Measurements from ENCODE around the gene SCN5A. TPM values are rescaled to one million over a fixed set of nuclear protein-coding genes. Genes with fewer than 3 reads are reported as not detected.

Gene SCN5A
- polyA plus RNA-seq, 3 donors: 0.82 to 1.2 (median 1.1) TPM

DNA sequence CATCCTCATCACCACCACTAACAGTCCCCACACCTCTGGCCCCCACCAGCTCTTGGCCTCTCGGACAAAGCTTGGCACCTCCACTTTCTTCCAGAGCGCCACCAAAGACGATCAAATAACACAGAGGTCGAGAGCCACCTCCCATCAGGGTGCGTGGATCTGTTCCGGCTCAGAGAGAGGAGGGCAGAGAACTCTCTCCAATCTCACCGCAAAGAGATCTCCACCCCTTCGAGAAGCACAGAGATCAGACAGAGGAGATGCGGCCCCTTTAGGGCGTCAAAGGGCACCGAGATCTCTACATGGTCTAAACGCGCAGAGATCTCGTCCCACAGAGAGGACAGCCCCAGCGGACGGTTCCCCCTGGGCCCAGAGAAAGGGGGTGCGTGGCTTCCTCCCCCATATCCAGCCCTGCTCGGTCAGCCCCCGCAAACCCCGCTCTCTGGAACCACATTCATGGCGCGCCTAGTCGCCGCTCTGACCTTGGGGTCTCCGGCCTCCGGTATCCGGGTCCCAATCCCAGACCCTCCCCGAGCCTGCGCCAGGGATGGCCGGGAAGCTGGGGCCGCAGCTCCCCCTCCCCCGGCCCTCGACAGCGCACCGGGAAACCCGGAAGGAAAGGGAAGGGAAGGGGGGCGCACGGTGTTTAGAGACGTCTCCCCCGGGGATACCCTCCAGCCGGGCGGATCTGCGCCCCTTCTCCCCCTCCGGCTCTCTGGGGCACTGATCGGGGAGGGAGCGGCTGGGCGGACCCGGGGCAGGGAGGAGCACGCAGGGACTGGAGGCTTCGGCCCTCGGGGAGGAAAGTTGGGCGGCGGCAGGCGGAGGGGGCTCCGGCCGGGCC lies 608 bp downstream of the SCN5A start:
- no peak for DNase-seq (ENCODE audit: extremely low read depth in 1 of 11, low read depth in 9 of 11, low spot score in 4 of 11)

DNA sequence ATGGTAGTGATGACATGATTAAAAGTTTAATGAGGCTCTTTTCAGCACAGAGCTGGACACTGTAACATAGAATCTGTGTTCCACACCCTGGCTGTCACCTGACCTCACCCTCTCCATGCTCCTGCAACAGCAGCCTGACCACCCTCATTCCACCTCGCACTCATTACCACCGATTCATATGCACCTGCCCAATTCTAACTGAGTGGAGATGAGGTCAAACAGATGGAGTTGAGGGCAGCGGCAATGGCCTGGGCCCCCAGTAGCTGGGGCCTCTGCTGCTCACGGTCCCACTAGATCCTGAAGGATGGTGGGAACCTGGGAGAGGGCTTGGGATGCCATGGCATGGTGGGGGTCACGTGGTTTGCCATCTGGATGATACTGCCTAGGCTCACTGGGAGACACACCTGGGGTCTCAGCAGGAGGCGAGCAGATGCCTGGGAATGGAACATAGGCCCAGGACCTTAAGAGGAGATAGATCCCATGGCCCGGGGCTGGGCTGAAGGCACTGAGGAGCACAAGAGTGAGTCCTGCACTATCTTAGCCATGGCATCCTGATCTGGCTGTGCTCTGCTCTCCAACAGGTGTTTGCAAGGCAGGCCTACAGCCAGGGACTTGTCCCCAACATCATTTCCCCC lies 1.3 kb downstream of the SCN5A start:
- no peak for DNase-seq (ENCODE audit: extremely low read depth in 1 of 11, low read depth in 9 of 11, low spot score in 4 of 11)

DNA sequence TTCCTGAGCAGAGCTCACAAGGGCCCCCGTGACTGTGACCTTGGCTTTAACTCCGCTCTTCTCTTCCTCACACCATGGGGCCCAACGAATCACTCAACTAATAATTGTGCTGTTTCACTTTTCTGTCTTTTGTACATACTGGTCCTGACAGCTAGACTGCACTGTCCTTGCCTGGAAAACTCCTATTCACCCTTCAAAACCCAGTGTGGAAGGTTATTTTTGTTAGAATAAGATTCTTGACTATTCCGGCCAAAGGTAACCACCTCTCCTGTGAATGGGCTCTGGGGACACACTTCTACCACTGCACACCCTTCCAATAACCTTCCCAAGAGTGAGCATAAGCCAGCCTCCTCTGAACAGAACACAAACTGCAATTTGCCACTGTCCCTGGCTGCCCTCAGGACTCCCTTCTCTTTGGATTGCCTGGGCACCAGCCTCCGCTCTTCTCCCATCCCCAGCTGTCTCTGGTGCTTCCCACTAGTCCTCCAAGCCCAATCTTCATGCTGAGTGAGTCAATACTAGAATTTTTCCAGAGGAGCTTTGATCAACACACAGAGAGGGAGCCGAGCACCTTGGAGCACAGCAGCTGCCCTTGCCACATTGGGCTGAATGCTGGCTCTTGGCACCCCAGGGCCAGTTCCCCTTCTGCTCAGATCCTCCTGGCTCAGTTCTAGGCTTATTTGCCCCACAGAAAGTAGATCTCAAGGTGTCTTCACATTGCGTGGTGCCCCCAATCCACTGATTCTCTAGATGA lies 2.1 kb downstream of the SCN5A start:
- no peak for DNase-seq (ENCODE audit: extremely low read depth in 1 of 11, low read depth in 9 of 11, low spot score in 4 of 11)

DNA sequence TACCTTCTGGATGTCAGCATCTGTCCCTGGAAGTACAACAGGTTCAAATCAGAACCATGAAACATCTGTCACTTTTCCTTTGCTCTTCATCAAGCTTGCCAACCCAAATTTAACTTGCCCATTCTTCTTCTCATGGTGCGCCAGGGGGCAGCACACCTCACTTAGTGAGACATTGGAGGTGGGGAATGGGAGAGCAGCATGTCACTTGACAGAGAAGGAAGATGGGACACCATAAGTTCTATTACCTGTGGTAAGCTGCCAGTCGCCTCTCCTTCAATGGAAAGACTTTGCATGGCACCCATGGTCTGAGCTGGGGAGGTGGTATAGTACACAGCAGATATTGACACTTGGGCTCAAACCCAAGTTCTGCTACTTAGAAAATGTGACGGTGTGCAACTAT lies 2.9 kb downstream of the SCN5A start:
- DNase-seq (ENCODE audit: extremely low read depth in 1 of 11, low read depth in 9 of 11, low spot score in 4 of 11): no peak

DNA sequence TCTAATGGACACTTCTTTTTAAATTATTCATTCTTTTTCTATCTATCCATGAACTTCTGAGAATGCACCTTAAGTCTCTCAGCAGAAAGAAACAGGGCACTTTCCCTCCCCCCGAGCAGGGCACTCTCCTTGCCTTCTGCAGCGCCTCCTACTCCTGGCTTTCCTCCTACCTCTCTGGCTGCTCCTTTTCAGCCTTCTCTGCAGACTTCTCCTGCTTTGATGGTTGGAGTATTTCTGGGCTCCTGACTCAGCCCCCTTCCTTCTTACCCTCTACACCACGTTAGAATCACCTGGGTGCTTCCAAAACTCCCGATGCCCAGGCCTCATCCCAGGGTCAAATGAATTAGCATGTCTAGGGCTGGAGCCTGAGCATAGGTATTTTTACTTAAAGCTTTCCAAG lies 3.4 kb downstream of the SCN5A start:
- no peak for DNase-seq (ENCODE audit: extremely low read depth in 1 of 11, low read depth in 9 of 11, low spot score in 4 of 11)

DNA sequence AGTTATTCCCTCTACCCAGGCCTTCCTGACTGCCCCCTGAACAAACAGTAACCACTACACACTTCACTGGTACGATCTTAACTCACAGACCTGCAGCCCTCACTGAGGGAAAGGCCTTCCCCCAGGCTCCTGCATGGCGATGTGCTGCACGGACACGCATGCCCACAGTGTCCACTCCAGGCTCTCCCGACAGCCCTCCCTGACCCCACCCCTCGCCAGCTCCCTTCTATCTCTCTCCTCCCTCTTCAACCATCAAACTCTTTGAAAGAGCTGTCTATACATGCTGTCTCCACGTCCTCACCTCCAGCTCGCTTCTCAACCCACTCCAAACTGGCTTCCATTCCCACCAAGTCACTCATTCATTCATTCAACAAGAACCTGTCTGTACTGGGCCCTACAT lies 3.9 kb downstream of the SCN5A start:
- no peak for DNase-seq (ENCODE audit: extremely low read depth in 1 of 11, low read depth in 9 of 11, low spot score in 4 of 11)

DNA sequence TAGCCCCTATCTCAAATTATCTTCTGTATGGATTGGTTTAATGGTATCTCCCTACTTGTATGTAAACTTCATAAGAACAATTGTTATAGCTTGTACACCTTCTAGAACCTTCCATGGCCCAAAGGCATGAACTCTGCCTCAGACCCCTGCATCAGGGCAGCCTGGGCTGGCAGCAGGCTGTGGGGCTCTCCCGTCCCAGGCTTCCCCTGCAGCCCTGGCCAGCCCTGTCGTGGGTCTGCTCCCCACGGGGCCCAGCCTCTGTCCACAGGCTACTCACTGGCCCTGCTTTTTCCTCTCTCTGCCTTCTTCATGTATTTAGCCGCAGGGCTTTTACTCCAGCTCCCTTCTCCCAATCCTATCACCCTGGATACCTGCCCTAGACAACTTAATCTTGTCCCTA lies 4.4 kb downstream of the SCN5A start:
- DNase-seq (ENCODE audit: extremely low read depth in 1 of 11, low read depth in 9 of 11, low spot score in 4 of 11): no peak

DNA sequence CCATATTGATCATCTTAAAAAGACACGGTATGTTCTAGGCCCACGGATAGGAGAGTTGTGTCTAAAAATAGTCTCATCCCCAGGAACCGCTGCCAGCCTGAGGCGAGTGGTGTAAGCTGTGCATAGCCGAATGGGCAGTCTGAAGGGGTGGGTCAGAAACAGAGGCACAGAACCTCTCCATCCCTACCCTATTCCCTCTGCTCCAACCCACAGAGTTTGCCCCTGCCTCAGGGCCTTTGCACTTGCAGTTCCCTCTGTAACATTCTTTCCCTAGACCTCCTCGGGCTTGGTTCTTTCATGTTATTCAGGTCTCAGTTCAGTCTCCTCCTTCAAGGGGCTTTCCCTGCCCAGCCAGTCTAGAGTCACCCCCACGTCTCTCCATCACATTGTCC lies 4.8 kb downstream of the SCN5A start:
- no peak for DNase-seq (ENCODE audit: extremely low read depth in 1 of 11, low read depth in 9 of 11, low spot score in 4 of 11)

DNA sequence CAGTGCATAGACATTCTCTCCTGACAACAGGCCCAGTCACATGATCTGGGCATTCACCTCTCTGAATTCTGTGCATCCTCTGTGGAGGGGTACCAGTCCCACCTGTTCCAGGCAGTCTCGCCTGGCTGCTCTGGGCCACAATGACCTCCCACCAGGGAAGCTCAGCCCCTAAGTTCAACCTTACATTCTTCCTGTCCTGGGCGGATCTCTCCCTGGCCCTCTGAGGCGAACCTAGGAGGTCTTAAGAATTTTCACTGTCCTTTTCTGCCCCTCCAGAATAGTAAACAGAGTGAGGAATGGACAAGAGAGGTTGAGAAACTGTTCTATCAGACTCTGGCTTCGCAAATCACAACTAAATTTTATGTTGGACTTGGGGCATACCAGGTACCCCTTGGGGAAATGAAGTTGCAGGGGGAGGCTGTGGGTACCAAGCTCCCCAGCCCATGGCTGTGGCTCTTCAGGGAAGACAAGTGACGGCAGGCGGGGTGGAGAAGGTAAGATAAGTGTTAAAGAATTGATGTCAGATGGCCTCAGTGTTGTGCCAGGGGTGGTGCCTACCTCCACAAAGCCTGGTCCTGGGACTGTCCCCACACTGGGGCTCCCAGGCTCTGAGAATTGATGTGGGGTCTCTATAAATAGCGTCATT lies 5.3 kb downstream of the SCN5A start:
- DNase-seq (ENCODE audit: extremely low read depth in 1 of 11, low read depth in 9 of 11, low spot score in 4 of 11): no peak

DNA sequence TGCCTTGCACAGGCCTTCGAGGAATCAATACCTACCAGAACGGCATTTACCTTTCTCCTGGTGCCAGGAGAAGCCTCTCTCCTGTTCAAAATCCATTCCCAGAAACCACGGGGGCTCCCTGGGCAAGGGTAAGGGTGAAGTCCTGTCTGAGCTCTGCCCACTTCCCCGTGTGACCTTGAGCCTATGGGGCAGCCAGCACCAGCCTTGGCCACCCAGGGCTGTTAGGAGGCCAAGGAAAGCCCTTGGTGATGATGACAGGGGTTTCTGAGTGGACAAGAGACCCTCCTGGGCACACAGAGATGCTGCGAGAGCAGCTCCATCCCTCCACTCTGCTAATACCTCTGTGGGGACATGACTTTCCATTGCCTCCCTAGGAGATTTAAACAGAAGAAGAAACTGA lies 5.9 kb downstream of the SCN5A start:
- DNase-seq (ENCODE audit: extremely low read depth in 1 of 11, low read depth in 9 of 11, low spot score in 4 of 11): no peak

DNA sequence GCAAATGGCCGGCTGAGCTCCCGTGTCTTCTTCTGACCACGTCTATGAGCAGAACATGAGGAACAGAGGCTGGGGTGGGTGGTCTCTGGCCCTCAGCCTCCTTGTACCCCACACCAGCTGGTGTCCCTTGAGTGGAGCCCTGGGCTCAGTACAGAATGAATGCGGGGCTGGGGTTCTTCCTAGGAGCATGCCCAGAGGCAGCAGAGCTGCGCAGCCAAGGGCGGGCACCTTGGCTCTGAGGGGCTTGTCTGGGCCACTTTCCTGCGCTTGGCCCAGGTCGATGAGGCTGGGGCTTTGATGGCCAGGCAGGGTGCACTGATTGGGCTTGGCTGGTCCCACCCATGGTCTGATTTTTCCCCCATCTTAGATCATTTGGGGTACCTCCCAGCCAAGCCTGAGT lies 6.4 kb downstream of the SCN5A start:
- DNase-seq (ENCODE audit: extremely low read depth in 1 of 11, low read depth in 9 of 11, low spot score in 4 of 11): no peak

DNA sequence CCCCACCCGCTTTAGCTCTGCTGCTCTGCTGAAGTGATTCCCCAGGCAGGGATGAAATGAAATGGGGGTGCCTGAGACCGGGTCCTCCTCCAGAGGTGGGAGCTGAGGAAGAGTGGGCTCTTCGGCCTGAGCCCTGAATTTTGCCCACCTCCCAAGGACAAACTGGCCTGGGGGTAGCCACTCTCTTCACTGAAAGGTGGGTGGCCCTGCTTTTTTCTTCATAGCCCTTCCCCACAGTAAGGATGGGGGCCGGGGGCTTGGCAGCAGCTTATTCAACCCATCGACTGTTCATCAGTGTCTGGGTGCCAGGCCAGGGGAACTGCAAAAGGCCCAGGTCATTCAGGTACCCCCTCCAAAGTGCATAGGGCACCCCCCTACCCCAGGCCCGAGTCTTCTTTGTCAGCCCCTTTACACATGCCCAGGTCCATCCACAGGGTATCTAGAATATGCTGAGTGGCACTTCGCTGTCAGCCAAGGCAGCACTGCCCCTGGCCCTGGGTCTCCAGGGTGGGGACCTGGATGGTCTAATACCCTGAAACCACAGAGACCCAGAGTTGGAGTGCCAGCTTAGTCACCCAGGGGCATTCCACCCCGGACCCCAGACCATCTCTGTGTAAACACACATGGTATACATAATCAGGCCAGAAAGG lies 7.9 kb downstream of the SCN5A start:
- DNase-seq (ENCODE audit: extremely low read depth in 1 of 11, low read depth in 9 of 11, low spot score in 4 of 11): no peak

DNA sequence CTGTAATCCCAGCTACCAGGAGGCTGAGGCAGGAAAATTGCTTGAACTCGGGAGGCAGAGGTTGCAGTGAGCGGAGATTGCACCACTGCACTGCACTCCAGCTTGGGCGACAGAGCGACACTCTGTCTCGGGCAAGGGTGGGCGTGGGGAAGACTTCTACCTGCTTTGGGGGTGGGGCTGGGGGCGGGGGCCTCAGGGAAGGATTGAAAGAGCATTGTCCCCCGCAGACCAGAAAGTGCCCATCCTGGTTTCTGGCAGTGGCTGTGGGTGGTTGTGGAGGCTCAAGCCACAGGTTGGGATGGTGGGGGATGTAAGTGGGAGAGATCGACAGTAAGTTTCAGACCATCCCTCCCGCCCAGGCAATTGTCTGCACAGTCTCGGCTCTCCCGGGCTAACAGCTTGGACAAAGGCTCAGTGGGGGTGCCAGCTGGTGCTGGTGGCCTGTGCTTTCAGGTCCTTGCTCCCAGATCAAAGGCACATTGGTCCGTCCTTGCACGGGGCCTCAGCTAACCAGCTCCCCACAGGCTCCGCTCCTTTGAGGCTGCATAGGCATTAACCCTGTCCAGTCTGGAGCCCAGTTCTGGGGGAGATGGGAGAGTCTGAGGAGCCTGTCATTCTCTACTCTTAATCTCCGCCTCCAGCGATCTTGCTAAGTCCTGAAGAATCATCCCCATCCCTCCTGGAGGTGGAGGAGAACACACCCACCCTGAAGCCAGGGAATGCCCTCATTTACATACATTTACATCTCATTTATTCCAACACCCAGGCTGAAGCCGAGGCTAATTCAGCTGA lies 8.6 kb downstream of the SCN5A start:
- no peak for DNase-seq (ENCODE audit: extremely low read depth in 1 of 11, low read depth in 9 of 11, low spot score in 4 of 11)

DNA sequence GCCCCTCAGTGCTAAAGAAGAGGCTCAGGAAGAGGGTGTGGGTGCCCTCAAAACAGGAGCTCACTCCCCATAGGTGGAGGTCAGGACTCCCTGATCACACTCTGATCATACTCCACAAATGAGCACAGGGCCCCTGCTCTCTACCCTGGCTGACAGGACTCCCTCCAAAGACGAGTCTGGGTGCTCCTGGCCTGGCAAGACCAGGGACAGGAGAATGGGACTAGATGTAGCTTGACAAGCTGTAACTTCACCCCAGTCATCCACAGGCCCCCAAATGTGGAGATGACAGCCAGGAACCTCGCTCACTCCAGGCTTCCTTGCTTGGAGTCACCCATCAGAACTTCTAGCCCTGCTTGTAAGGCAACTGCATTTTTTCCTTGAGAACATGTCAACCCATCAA lies 11.1 kb downstream of the SCN5A start:
- no peak for DNase-seq (ENCODE audit: extremely low read depth in 1 of 11, low read depth in 9 of 11, low spot score in 4 of 11)

DNA sequence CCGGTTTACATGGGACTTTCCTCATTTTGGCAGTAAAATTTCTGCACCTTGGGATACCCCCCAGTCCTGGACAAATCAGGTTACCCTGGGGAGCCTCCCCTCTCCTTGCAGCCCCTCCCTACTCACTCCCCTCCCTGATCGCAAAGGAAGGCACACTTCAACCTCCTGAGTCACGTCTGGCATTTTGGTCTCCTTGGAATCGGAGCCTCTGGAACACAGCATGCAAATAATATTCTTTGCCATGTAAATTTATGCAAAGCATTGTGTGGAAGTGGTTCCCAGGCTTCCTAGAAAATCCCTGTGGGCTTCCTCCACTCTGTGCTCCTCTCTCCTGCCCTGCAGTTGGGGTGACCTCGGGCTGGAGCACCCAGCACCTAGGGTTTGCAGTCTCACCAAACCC lies 11.6 kb downstream of the SCN5A start:
- no peak for DNase-seq (ENCODE audit: extremely low read depth in 1 of 11, low read depth in 9 of 11, low spot score in 4 of 11)

DNA sequence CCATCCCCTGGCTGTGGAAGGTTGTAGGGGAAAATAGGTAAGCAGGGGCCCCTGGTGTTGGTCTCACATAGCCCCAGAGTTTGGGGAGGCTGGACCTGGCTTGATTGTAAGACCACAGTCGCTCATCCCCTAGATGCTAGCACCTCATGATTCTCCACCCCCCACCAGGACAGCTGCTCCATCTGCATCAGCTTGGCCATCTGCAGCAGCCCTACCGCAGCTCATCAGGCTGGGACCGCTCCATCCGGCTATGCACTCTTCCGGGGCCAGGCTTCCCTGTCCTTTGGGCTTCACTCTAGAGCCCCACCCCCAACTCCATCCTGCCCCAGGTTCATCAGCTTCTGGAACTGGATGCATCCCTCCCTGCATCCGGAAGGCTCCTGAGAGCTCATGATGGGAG lies 12.6 kb downstream of the SCN5A start:
- no peak for DNase-seq (ENCODE audit: extremely low read depth in 1 of 11, low read depth in 9 of 11, low spot score in 4 of 11)

DNA sequence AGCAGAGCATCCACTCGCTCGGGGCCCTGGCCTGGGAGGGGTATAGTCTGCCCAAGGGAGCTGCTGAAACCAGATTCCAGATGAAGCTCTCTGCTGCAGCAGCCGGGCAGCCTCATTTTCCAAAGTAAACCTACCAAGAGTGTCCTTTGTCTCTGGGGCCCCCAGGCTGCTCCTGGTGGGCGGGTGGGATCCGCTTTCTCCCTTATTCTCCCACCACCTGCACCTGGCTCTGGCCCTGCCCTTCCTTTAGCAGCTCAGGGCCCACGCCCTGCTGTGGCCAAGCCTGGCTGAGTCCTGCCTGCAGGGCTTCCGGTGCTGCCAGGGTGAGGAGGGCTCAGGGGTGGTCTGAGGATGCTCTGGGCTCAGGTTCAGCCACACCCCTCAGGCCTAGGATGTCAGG lies 13.0 kb downstream of the SCN5A start:
- DNase-seq (ENCODE audit: extremely low read depth in 1 of 11, low read depth in 9 of 11, low spot score in 4 of 11): no peak

DNA sequence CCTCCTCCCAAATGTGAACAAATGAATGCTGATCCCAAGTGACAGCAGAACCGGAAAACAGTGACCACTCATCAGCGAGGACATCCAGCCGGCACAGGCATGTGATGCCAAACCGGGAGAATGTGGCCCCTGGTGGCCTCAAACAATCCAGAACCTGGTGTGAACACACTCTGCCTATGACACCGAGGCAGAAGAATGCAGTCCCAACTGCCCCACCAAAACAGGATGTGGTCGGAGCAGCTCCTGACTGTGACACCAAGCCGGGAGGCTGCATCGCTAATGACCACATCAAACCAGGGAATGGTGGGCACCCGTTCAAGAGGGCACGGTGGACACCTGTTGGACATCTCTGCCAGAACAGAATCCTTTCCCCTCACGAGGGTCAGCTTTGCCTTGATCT lies 15.4 kb downstream of the SCN5A start:
- no peak for DNase-seq (ENCODE audit: extremely low read depth in 1 of 11, low read depth in 9 of 11, low spot score in 4 of 11)

DNA sequence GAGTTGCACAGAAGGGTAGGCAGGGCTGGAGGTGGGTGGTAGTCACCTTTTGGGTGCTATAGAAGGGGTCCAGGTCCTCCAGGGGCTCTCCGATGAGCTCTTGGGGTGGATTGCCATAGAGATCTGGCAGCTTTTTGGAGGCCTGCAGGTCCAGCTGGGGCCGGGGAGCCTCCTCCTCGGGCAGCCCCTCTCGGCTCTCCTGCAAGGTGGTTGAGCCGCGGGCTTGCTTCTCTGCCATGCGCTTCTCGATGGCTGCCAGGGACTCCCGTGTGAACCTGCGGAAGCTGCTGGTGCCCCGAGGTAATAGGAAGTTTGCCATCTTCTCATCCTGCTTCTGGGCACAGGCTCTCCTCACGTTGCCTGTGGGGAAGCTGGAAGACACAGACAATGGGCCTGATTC lies 16.5 kb downstream of the SCN5A start:
- DNase-seq (ENCODE audit: extremely low read depth in 1 of 11, low read depth in 9 of 11, low spot score in 4 of 11): no peak
